HS-5 (cell line): ENCODE measurements around the gene CYYR1.

ENCODE experiments used
- DNase-seq: peaks from one replicate; pipeline ENCODE4 v3.0.0-alpha.2; 2012; ENCODE audit warnings: low read depth

CYYR1 gene

DNA sequence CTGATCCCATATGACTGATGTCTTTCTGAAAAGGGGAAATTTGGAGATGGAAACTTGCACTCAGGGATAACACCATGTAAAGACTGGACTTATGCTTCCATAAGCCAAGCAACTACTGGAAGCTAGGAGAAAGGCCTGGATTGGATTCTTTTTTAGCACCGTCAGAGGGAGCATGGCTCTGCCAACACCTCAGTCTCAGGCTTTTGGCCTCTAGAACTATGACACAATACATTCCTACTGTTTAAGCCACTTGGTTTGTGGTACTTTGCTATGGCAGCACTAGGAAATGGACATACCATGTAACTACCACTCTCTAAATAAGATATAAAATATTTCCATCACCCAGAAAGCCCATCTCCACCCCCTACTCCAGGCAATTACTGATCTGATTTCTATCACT is 139.7 kb downstream of the CYYR1 start:
- no peak for DNase-seq

DNA sequence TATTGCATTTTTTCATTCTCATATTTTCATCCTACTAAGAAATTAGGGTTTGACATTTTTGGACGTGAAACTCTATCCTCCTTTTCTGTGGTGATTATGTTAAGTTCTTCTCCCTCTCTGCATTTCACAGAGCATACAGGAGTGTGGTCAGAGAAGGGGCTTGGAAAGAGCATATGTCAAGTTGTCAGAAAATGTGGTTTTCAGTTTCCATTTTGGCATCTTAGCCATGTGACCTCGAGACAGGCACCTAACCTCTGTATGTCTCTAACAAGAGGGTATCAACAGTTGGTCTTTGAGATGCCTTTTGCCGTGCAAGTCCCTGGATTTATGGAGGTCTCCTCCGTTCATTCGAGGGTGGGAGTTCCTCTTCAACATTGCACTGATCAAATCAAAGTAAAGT is 140.7 kb downstream of the CYYR1 start:
- DNase-seq = no peak

DNA sequence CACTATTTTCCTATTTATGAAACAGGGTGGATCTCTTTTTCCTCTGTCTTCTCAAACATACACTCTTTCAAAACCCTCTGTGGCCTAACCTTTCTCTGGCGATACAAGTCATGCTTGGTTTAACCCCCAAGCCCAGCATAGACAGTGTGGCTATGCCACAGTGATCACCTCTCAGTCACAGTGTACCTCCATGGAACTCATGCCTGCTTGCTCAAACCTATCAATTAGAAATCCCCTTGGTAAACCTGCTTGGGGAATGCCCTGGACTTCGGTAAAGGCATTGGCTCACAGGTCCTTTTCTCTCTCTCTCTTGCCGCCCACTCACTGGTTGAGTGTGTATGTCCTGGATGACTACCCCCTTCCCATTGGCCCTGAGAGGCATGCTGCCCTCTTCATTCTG is 147.5 kb downstream of the CYYR1 start:
- no peak for DNase-seq

DNA sequence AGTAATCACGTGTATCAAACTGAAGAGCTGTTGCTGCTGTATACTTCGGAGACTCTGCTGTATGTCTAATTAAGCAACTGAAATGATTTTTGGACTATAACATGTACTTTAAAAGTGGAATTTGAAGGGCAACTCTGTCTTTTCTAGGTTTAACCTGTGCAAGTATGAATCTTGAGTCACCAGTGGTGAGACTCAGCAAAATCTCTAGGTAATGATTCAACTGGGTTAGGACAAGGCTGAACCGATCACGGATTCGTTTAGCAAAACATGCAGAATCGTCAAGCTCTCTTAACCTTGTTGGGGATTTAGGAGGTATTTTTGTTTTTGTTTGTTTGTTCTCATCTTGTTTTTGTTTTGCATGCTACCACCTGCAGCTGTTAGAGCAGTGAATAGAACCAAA is 149.6 kb downstream of the CYYR1 start:
- no peak for DNase-seq

DNA sequence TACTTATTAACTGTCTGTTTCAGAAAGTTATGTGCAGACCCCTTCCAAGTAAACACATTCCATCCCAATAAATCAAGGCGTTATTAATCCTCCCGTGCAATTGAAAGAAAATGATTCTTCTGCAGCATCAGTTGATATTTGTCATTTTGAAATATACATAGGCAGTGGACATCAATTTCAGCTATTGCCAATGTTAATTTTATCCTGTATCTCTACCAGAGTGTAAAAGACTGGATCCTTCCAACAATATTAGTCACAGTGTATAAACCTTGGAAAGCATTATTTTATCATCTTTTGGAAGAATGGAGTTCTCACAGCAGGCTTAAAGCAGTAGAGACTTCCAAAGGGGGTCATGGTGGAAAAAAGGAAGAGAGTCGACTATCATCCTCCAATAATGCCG is 150.4 kb downstream of the CYYR1 start:
- no peak for DNase-seq

DNA sequence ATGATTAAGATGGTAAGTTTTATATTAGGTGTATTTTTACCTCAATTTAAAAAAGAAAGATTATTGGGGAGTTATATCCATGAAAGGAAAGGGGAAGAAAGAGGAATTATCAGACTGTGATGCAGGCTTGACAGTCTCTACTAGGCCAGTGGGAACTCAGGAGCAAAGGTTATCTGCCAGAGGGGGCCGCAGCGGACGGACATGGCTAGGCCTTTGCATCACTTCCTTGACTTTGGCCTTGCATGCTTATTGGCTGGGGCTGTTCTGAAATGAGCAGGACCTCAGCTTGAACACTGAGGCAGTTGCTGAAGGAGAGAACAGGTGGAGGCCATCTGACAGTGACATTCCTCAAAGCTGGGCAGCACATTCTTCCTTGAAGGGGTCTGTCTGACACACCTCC is 150.9 kb downstream of the CYYR1 start:
- no peak for DNase-seq

DNA sequence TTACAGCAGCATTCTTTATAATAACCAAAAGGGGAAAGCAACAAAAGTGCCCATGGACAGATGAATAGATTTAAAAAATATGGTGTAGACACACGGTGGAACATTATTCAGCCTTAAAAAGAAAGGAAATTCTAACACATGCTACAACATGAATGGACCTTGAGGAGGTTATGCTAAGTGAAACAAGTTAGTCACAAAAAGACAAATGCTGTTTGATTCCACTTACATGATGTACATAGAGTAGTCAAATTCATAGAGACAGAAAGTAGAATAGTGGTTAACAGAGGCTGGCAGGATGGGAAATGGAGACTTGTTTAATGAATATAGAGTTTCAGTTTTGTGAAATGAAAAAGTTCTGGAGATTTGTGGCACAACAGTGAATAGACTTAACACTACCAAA is 151.4 kb downstream of the CYYR1 start:
- no peak for DNase-seq
